H1 (cell line): Measurements from ENCODE around the gene POU4F1. TPM values are rescaled to one million over a fixed set of nuclear protein-coding genes. Genes with fewer than 3 reads are reported as not detected.
"Not testable (repeated sequence)": the region's sequence is repeated elsewhere in the genome, so short reads cannot be mapped to it uniquely, and the experiment has no call there.

ENCODE experiments used
- CTCF ChIA-PET: fragments of 300-600 bp; sonication (Branson Sonifier 250); formaldehyde crosslinking; loops from one replicate; lab custom pipeline; 2021; ENCODE audit not compliant: partially characterized antibody; lab: Charles Lee
- POLR2A ChIA-PET: fragments of 300-600 bp; sonication (Branson Sonifier 250); formaldehyde crosslinking; loops from one replicate; lab custom pipeline; 2021; ENCODE audit warnings: inconsistent platforms; ENCODE audit not compliant: partially characterized antibody; lab: Charles Lee
- DNase-seq, 2 experiments: peaks; one replicate each; pipeline versions ENCODE4 v3.0.0 to v3.0.0-alpha.2; 2010 to 2022; ENCODE audit warnings: low spot score in 2 of 2, low read depth in 1 of 2, mixed read lengths in 1 of 2
- FAIRE-seq: peaks from 2 replicates; lab custom pipeline; 2011; peaks lifted over from hg19 to GRCh38; lab: Jason Lieb, UNC
- H2AFZ ChIP-seq: 2 replicates; pipeline ENCODE4 v1.8.1; 2012; ENCODE audit warnings: low read length, inconsistent platforms
- H2AK5ac ChIP-seq: 2 replicates; pipeline ENCODE4 v1.6.1; 2013; ENCODE audit warnings: low read depth, low read length
- H2BK120ac ChIP-seq: replicated peaks from 2 replicates; pipeline ENCODE3; 2013; ENCODE audit warnings: low read depth, low read length, inconsistent platforms
- H2BK12ac ChIP-seq: 2 replicates; pipeline ENCODE4 v1.6.1; 2013; ENCODE audit warnings: low read depth, low read length
- H2BK15ac ChIP-seq: 2 replicates; pipeline ENCODE4 v1.6.1; 2013; ENCODE audit warnings: low read length
- H2BK20ac ChIP-seq: 2 replicates; pipeline ENCODE4 v1.6.1; 2013; ENCODE audit warnings: low read length
- H2BK5ac ChIP-seq: 2 replicates; pipeline ENCODE4 v1.6.1; 2013; ENCODE audit warnings: low read depth, low read length
- H3K14ac ChIP-seq: 2 replicates; pipeline ENCODE4 v1.6.1; 2013; ENCODE audit warnings: inconsistent platforms; ENCODE audit not compliant: insufficient read length
- H3K18ac ChIP-seq: 2 replicates; pipeline ENCODE4 v1.6.1; 2013; ENCODE audit warnings: low read length; ENCODE audit errors: extremely low read depth
- H3K23ac ChIP-seq: 2 replicates; pipeline ENCODE4 v1.6.1; 2013; ENCODE audit warnings: inconsistent platforms; ENCODE audit not compliant: insufficient read length
- H3K23me2 ChIP-seq: 2 replicates; pipeline ENCODE4 v1.6.1; 2013; ENCODE audit warnings: low read depth, low read length
- H3K27ac ChIP-seq: 2 replicates; pipeline ENCODE4 v1.6.1; 2011; ENCODE audit warnings: low read depth, low read length, inconsistent platforms
- H3K27me3 ChIP-seq, 4 experiments: replicated peaks in 1 of 4; 1 replicate in 1 of 4; 2 replicates in 3 of 4; pipeline versions ENCODE4 v1.6.1 to v1.8.1; 2011 to 2013; ENCODE audit warnings: low read length in 3 of 4, mild to moderate bottlenecking in 3 of 4, inconsistent platforms in 2 of 4, mixed read lengths in 2 of 4, moderate library complexity in 1 of 4; ENCODE audit not compliant: control insufficient read depth in 3 of 4, insufficient read depth in 3 of 4; ENCODE audit errors: extremely low read depth in 1 of 4
- H3K36me3 ChIP-seq, 4 experiments: 2 replicates each; pipeline versions ENCODE4 v1.6.1 to v1.8.1; 2011 to 2013; ENCODE audit warnings: mild to moderate bottlenecking in 4 of 4, low read length in 3 of 4, moderate library complexity in 2 of 4, control low read depth in 1 of 4, inconsistent platforms in 1 of 4; ENCODE audit not compliant: insufficient read depth in 4 of 4, control insufficient read depth in 2 of 4
- H3K4ac ChIP-seq: replicated peaks from 2 replicates; pipeline ENCODE3; 2013; ENCODE audit warnings: low read length, low read depth, mixed read lengths, inconsistent platforms; ENCODE audit not compliant: insufficient read length
- H3K4me1 ChIP-seq, 4 experiments: replicated peaks in 1 of 4; 1 replicate in 1 of 4; 2 replicates in 3 of 4; pipeline versions ENCODE4 v1.6.1 to v1.8.1; 2011 to 2013; ENCODE audit warnings: low read length in 3 of 4, inconsistent platforms in 2 of 4, mixed read lengths in 1 of 4; ENCODE audit not compliant: insufficient read depth in 4 of 4, control insufficient read depth in 3 of 4
- H3K4me2 ChIP-seq, 2 experiments: 2 replicates each; pipeline versions ENCODE4 v1.6.1 to v1.8.1; 2011 to 2013; ENCODE audit warnings: low read depth in 2 of 2, low read length in 2 of 2, control low read depth in 1 of 2, inconsistent platforms in 1 of 2, mild to moderate bottlenecking in 1 of 2; ENCODE audit not compliant: insufficient read depth in 1 of 2
- H3K4me3 ChIP-seq, 4 experiments: fragments of 200-600, 300-600 bp in 1 of 4; sonication (generic), shearing (Covaris generic), sonication (Bioruptor Twin) in 1 of 4; 2 replicates each; pipeline versions ENCODE4 v1.5.1 to v1.8.1; 2011 to 2016; ENCODE audit warnings: low read length in 4 of 4, low read depth in 3 of 4, control low read depth in 2 of 4, inconsistent platforms in 2 of 4, mild to moderate bottlenecking in 2 of 4, mixed read lengths in 1 of 4, moderate library complexity in 1 of 4; ENCODE audit not compliant: insufficient read depth in 2 of 4; ENCODE audit errors: extremely low read depth in 1 of 4
- H3K56ac ChIP-seq: replicated peaks from 2 replicates; pipeline ENCODE3; 2013; ENCODE audit warnings: low read depth, mild to moderate bottlenecking, mixed read lengths, low read length, inconsistent platforms; ENCODE audit not compliant: insufficient read length
- H3K79me1 ChIP-seq: 2 replicates; pipeline ENCODE4 v1.6.1; 2013; ENCODE audit warnings: low read depth, low read length, control low read depth
- H3K79me2 ChIP-seq, 2 experiments: 2 replicates each; pipeline versions ENCODE4 v1.6.1 to v1.8.1; 2012 to 2013; ENCODE audit warnings: low read length in 2 of 2, mild to moderate bottlenecking in 2 of 2, inconsistent platforms in 1 of 2; ENCODE audit not compliant: insufficient read depth in 2 of 2, control insufficient read depth in 1 of 2
- H3K9ac ChIP-seq, 4 experiments: replicated peaks in 1 of 4; 1 replicate in 1 of 4; 2 replicates in 3 of 4; pipeline versions ENCODE4 v1.6.1 to v1.8.1; 2011 to 2013; ENCODE audit warnings: low read depth in 3 of 4, low read length in 3 of 4, control low read depth in 2 of 4, mild to moderate bottlenecking in 2 of 4, moderate library complexity in 2 of 4, inconsistent platforms in 1 of 4; ENCODE audit errors: extremely low read depth in 1 of 4
- H3K9me3 ChIP-seq, 2 experiments: 2 replicates each; pipeline versions ENCODE4 v1.6.1 to v1.8.1; 2012 to 2013; ENCODE audit warnings: mild to moderate bottlenecking in 2 of 2, moderate library complexity in 2 of 2, control low read depth in 1 of 2, inconsistent platforms in 1 of 2, low read depth in 1 of 2, low read length in 1 of 2, mixed read lengths in 1 of 2; ENCODE audit not compliant: insufficient read depth in 2 of 2
- H4K20me1 ChIP-seq, 2 experiments: replicated peaks in 1 of 2; 2 replicates each; pipeline versions ENCODE3 to v1.8.1; 2011 to 2013; ENCODE audit warnings: inconsistent platforms in 2 of 2, low read length in 2 of 2, mild to moderate bottlenecking in 1 of 2; ENCODE audit not compliant: insufficient read depth in 2 of 2, control insufficient read depth in 1 of 2
- H4K5ac ChIP-seq: 2 replicates; pipeline ENCODE4 v1.6.1; 2013; ENCODE audit warnings: low read length, low read depth, mixed read lengths, inconsistent platforms; ENCODE audit not compliant: insufficient read length
- H4K8ac ChIP-seq: 2 replicates; pipeline ENCODE4 v1.8.0; 2013; ENCODE audit warnings: mild to moderate bottlenecking, moderate library complexity, low read length, inconsistent platforms; ENCODE audit not compliant: insufficient read depth; ENCODE audit errors: extremely low read depth
- H4K91ac ChIP-seq: replicated peaks from 2 replicates; pipeline ENCODE3; 2013; ENCODE audit warnings: low read length, mixed read lengths, inconsistent platforms; ENCODE audit not compliant: insufficient read length
- BCL11A ChIP-seq, 2 experiments: IDR thresholded peaks; one replicate each; pipeline ENCODE4 v1.6.1; 2011; ENCODE audit warnings: low read depth in 2 of 2, low read length in 2 of 2, mild to moderate bottlenecking in 2 of 2
- CEBPB ChIP-seq: IDR thresholded peaks from 2 replicates; pipeline ENCODE4 v1.6.1; 2012; ENCODE audit warnings: low read depth, low read length
- EP300 ChIP-seq, 2 experiments: IDR thresholded peaks; 1 replicate in 1 of 2; 2 replicates in 1 of 2; pipeline ENCODE4 v1.6.1; 2011 to 2012; ENCODE audit warnings: low read depth in 2 of 2, low read length in 2 of 2, mild to moderate bottlenecking in 2 of 2, borderline replicate concordance in 1 of 2, inconsistent platforms in 1 of 2, moderate library complexity in 1 of 2
- WGBS, 2 experiments: shearing (Covaris generic) in 1 of 2; methylation state at CpG; one replicate each; pipeline versions ENCODE4 v1.1.6 to v1.1.7; 2013 to 2015; ENCODE audit warnings: low lambda C conversion rate in 2 of 2, mixed read lengths in 2 of 2, inconsistent platforms in 1 of 2, low coverage in 1 of 2, missing lambda C conversion rate in 1 of 2; ENCODE audit not compliant: insufficient replicate concordance in 2 of 2, insufficient coverage in 1 of 2, insufficient read length in 1 of 2; ENCODE audit errors: extremely low coverage in 1 of 2, missing lambda C conversion rate in 1 of 2; 5-methylcytosine and 5-hydroxymethylcytosine counted together
- polyA plus RNA-seq, 7 experiments: library from polyadenylated mRNA; depleted of rRNA in 3 of 7; stranded (reverse) in 5 of 7; unstranded in 2 of 7; fragments of >200 nt in 5 of 7; fragments of 200-250 nt in 2 of 7; gene quantifications; 1 replicate in 5 of 7; 2 replicates in 1 of 7; 4 replicates in 1 of 7; pipeline versions ENCODE4 v1.2.1 to v1.2.3, GENCODE V29; 2011 to 2013; ENCODE audit warnings: missing spikeins in 2 of 7, mixed read lengths in 2 of 7
- total RNA-seq: library from RNA; stranded (reverse); fragmentation: NEBNext Ultra II Directional; extraction: Animal tissue kit (Norgen Biotek cat#: 25700); gene quantifications from 2 replicates; pipeline ENCODE4 v1.2.1, GENCODE V29; 2021
- TF ChIP-seq, protein P1 (sequence below): IDR thresholded peaks from 2 replicates; pipeline ENCODE4 v1.6.1; 2012; ENCODE audit warnings: inconsistent platforms

Gene POU4F1
- total and polyA plus RNA-seq, 2 of the 8 experiments (the other 6 are each of a cell fraction or from before 2014, with no cell fraction given): 0.09 to 0.32 TPM

GRCh38 chr13:78649997-78650716 lies 46.8 kb upstream of the POU4F1 start (continued):
- TF ChIP-seq BCL11A (IDR thresholded peaks at IDR 0.05; ENCODE audit: low read depth in 2 of 2, low read length in 2 of 2): no peak
- no peak for TF ChIP-seq EP300 (IDR thresholded peaks at IDR 0.05; ENCODE audit: borderline replicate concordance in 1 of 2, low read depth in 2 of 2, low read length in 2 of 2)
- TF ChIP-seq, protein P1, sequence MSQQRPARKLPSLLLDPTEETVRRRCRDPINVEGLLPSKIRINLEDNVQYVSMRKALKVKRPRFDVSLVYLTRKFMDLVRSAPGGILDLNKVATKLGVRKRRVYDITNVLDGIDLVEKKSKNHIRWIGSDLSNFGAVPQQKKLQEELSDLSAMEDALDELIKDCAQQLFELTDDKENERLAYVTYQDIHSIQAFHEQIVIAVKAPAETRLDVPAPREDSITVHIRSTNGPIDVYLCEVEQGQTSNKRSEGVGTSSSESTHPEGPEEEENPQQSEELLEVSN: no peak
- no peak for TF ChIP-seq CEBPB

- H2BK15ac ChIP-seq, H3K9ac ChIP-seq, H3K27ac ChIP-seq, H2BK12ac ChIP-seq, H3K18ac ChIP-seq, H4K8ac ChIP-seq, H3K4me2 ChIP-seq, DNase-seq, H3K14ac ChIP-seq, H2BK120ac ChIP-seq, FAIRE-seq, H3K4me1 ChIP-seq, H2AK5ac ChIP-seq, H2AFZ ChIP-seq, H3K9me3 ChIP-seq, H3K79me1 ChIP-seq, H2BK5ac ChIP-seq, H3K27me3 ChIP-seq, H3K4me3 ChIP-seq, H4K91ac ChIP-seq, H3K56ac ChIP-seq, H3K23ac ChIP-seq, POLR2A ChIA-PET, H4K5ac ChIP-seq, H2BK20ac ChIP-seq, H3K23me2 ChIP-seq, H3K4ac ChIP-seq, CTCF ChIA-PET: not testable (repeated sequence)
- peaks cover 0 to 10% (median 0%) of the 10 kb centered on the region in 4 experiments; a peak in 2 of 8 replicates for H3K36me3 ChIP-seq
- H3K79me2 ChIP-seq: peaks cover 4 to 89% of the 10 kb centered on the region in 2 experiments; a peak in 3 of 4 replicates
- 93% methylated on average over 11 of the region's 11 CpGs; no CpG with 5 or more reads in 1 of the 2 experiments for WGBS, 2 experiments
- peaks cover 4 to 17% of the 10 kb centered on the region in 2 experiments for H4K20me1 ChIP-seq
Measured at GRCh38 chr13:78647109-78647678, 43.8 kb upstream of the POU4F1 start.
